Measurements from ENCODE around the gene SPATA4. TPM values are rescaled to one million over a fixed set of nuclear protein-coding genes. Genes with fewer than 3 reads are reported as not detected.

SPATA4 gene
- not detected for total RNA-seq
- not detected for total RNA-seq (2013)
- 0 to 0.34 (median 0) reads per million in 29 experiments for total RNA-seq

GRCh38 chr4:176195184-176195978 lies at the start of gene SPATA4:
TSS of gene SPATA4 (minus strand) at chr4:176195585. CDS start at chr4:176195562, 23 bp downstream.
- H3K4me1 Mint-ChIP-seq = peaks cover 9% of the 10 kb centered on the region in 3 donors
- Histone ChIP-seq H3K36me3 (ENCODE audit: control insufficient read depth in 2 of 2, extremely low read depth in 1 of 2, insufficient read depth in 1 of 2, low read length in 1 of 2) (no peaks in the 10 kb centered on the region), H3K4me1 (ENCODE audit: control insufficient read depth in 1 of 2, extremely low read depth in 1 of 2, insufficient read depth in 2 of 2, low read length in 2 of 2) (peaks cover 0 to 8% of the 10 kb centered on the region in 2 experiments), H3K9me3 (no peaks in the 10 kb centered on the region), H3K27me3 (replicated peaks in 1 of 2; ENCODE audit: control insufficient read depth in 2 of 2, extremely low read depth in 1 of 2, insufficient read depth in 2 of 2, low read length in 1 of 2) (peaks cover 0 to 8% of the 10 kb centered on the region in 2 experiments), H3K27ac (ENCODE audit: low read length) (peak within 1 kb of the TSS; percentile 65), H3K4me3 (ENCODE audit: control insufficient read depth in 1 of 2, extremely low read depth in 1 of 2, low read length in 1 of 2) (peak within 1 kb of the TSS; percentile 59 to 74)
- peak within 1 kb of the TSS; percentile 88 to 94 for H3K27ac Mint-ChIP-seq
- H3K27me3 Mint-ChIP-seq = peaks cover 16 to 24% of the 10 kb centered on the region in 2 donors
- H3K36me3 Mint-ChIP-seq = peaks cover 2% of the 10 kb centered on the region
- H3K4me3 Mint-ChIP-seq = peak within 1 kb of the TSS; percentile 68 to 84 (median 82)
- CTCF ChIA-PET = interaction anchor here (0.6 to 1.3 kb wide), 2 partner anchors 20 to 964 kb away, joined by 3 to 4 read pairs; no protein-coding TSS in a partner anchor
- POLR2A ChIA-PET = interaction anchor here (0.7 to 1.3 kb wide), 3 partner anchors 120 to 144 kb away, joined by 4 to 7 read pairs (median 5); no protein-coding TSS in a partner anchor
- WGBS (ENCODE audit: insufficient coverage) = under 1% methylated on average over 41 of the region's 45 CpGs
- no peaks in the 10 kb centered on the region for H3K9me3 Mint-ChIP-seq
- ATAC-seq (replicated peaks in 1 of 4) (peak; percentile 98), DNase-seq (peak; percentile 84 to 96 (median 92))

DNA sequence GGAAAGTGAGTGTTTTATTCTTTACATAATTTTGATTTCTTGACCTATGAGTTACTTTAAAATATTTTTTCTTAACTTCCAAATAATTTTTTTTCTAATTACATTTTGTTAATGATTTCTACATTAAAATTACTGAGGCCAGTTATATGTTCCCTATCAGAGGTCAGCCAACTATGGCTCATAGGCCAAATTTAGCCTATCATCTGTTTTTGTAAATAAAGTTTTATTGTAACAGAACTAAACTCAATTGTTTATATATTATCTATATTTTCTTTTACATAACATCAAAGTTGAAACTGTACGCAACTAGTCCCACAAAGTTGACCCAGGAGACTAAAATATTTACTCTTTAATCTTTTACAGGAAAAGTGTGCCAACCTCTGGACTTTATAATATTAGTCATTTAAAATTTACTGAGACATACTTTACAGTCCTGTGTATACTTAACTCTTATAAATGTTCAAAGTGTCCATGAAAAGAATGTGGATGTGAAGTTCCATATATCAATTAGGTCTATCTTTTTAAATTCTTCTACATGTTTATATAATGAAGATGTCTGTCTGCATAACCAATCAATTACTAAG lies 47.5 kb upstream of the SPATA4 start:
- H3K9me3 Mint-ChIP-seq = no peaks in the 10 kb centered on the region
- ATAC-seq (replicated peaks in 1 of 4) = no peak

GRCh38 chr4:176241703-176242102 lies 46.3 kb upstream of the SPATA4 start:
- H3K27me3 ChIP-seq (replicated peaks in 1 of 2; ENCODE audit: control insufficient read depth in 2 of 2, extremely low read depth in 1 of 2, insufficient read depth in 2 of 2, low read length in 1 of 2) = peaks cover 0 to 4% of the 10 kb centered on the region in 2 experiments
- H3K4me1 ChIP-seq (ENCODE audit: control insufficient read depth in 1 of 2, extremely low read depth in 1 of 2, insufficient read depth in 2 of 2, low read length in 2 of 2) = no peaks in the 10 kb centered on the region
- ATAC-seq (replicated peaks in 1 of 4) (no peak), DNase-seq (no peak)
- no peaks in the 10 kb centered on the region for H3K9me3 ChIP-seq
- Mint-ChIP-seq H3K9me3 (no peaks in the 10 kb centered on the region), H3K4me1 (no peaks in the 10 kb centered on the region), H3K27ac (no peak overlapping the region), H3K27me3 (peaks cover 14 to 15% of the 10 kb centered on the region in 2 donors), H3K4me3 (no peak overlapping the region), H3K36me3 (no peaks in the 10 kb centered on the region)
- POLR2A ChIA-PET = interaction anchor here in 1 of 2 donors (0.6 kb wide), 1 partner anchor 10 kb away, joined by 9 read pairs; no protein-coding TSS in a partner anchor
- 97% methylated on average over 5 of the region's 8 CpGs for WGBS (ENCODE audit: insufficient coverage)
- H3K36me3 ChIP-seq (ENCODE audit: control insufficient read depth in 2 of 2, extremely low read depth in 1 of 2, insufficient read depth in 1 of 2, low read length in 1 of 2) = no peaks in the 10 kb centered on the region
- CTCF ChIA-PET = no interaction called here
- H3K27ac ChIP-seq (ENCODE audit: low read length) = no peak overlapping the region
- H3K4me3 ChIP-seq (ENCODE audit: control insufficient read depth in 1 of 2, extremely low read depth in 1 of 2, low read length in 1 of 2) = no peak overlapping the region

More for the DNA sequence above, 47.5 kb upstream of the SPATA4 start:
- H3K4me3 ChIP-seq (ENCODE audit: control insufficient read depth in 1 of 2, extremely low read depth in 1 of 2, low read length in 1 of 2) = no peak overlapping the region
- ChIA-PET POLR2A (no interaction called here), CTCF (no interaction called here)
- H3K4me3 Mint-ChIP-seq = no peak overlapping the region
- H3K27me3 ChIP-seq (replicated peaks in 1 of 2; ENCODE audit: control insufficient read depth in 2 of 2, extremely low read depth in 1 of 2, insufficient read depth in 2 of 2, low read length in 1 of 2) = peaks cover 0 to 4% of the 10 kb centered on the region in 2 experiments
- H3K4me1 ChIP-seq (ENCODE audit: control insufficient read depth in 1 of 2, extremely low read depth in 1 of 2, insufficient read depth in 2 of 2, low read length in 2 of 2) = no peaks in the 10 kb centered on the region
- no peak overlapping the region for H3K27ac ChIP-seq (ENCODE audit: low read length)
- no peak overlapping the region for H3K27ac Mint-ChIP-seq
- no peak for DNase-seq
- H3K36me3 ChIP-seq (ENCODE audit: control insufficient read depth in 2 of 2, extremely low read depth in 1 of 2, insufficient read depth in 1 of 2, low read length in 1 of 2) = no peaks in the 10 kb centered on the region
- H3K9me3 ChIP-seq = no peaks in the 10 kb centered on the region
- H3K4me1 Mint-ChIP-seq = no peaks in the 10 kb centered on the region
- no peaks in the 10 kb centered on the region for H3K36me3 Mint-ChIP-seq
- WGBS (ENCODE audit: insufficient coverage) = no CpG with 5 or more reads among the region's 1 CpG
- peaks cover 9 to 13% of the 10 kb centered on the region in 2 donors for H3K27me3 Mint-ChIP-seq

GRCh38 chr4:176238826-176239225 lies 43.4 kb upstream of the SPATA4 start:
- H3K27me3 Mint-ChIP-seq = peaks cover 4 to 19% of the 10 kb centered on the region in 2 donors
- POLR2A ChIA-PET = no interaction called here
- CTCF ChIA-PET = interaction anchor here in 1 of 2 donors (1.2 kb wide), 1 partner anchor 9 kb away, joined by 3 read pairs; no protein-coding TSS in a partner anchor
- no peak overlapping the region for H3K4me3 Mint-ChIP-seq
- Histone ChIP-seq H3K4me1 (ENCODE audit: control insufficient read depth in 1 of 2, extremely low read depth in 1 of 2, insufficient read depth in 2 of 2, low read length in 2 of 2) (no peaks in the 10 kb centered on the region), H3K27ac (ENCODE audit: low read length) (no peak overlapping the region), H3K4me3 (ENCODE audit: control insufficient read depth in 1 of 2, extremely low read depth in 1 of 2, low read length in 1 of 2) (no peak overlapping the region), H3K9me3 (no peaks in the 10 kb centered on the region), H3K27me3 (replicated peaks in 1 of 2; ENCODE audit: control insufficient read depth in 2 of 2, extremely low read depth in 1 of 2, insufficient read depth in 2 of 2, low read length in 1 of 2) (peaks cover 0 to 4% of the 10 kb centered on the region in 2 experiments), H3K36me3 (ENCODE audit: control insufficient read depth in 2 of 2, extremely low read depth in 1 of 2, insufficient read depth in 1 of 2, low read length in 1 of 2) (no peaks in the 10 kb centered on the region)
- no peaks in the 10 kb centered on the region for H3K4me1 Mint-ChIP-seq
- no peaks in the 10 kb centered on the region for H3K36me3 Mint-ChIP-seq
- no CpG with 5 or more reads among the region's 4 CpGs for WGBS (ENCODE audit: insufficient coverage)
- ATAC-seq (replicated peaks in 1 of 4) (no peak), DNase-seq (no peak)
- H3K27ac Mint-ChIP-seq = no peak overlapping the region
- H3K9me3 Mint-ChIP-seq = no peaks in the 10 kb centered on the region

- Mint-ChIP-seq H3K27ac (no peak overlapping the region), H3K27me3 (peaks cover 6 to 22% of the 10 kb centered on the region in 2 donors), H3K4me1 (no peaks in the 10 kb centered on the region), H3K9me3 (no peaks in the 10 kb centered on the region), H3K36me3 (no peaks in the 10 kb centered on the region), H3K4me3 (no peak overlapping the region)
- Histone ChIP-seq H3K27me3 (replicated peaks in 1 of 2; ENCODE audit: control insufficient read depth in 2 of 2, extremely low read depth in 1 of 2, insufficient read depth in 2 of 2, low read length in 1 of 2) (no peaks in the 10 kb centered on the region), H3K36me3 (ENCODE audit: control insufficient read depth in 2 of 2, extremely low read depth in 1 of 2, insufficient read depth in 1 of 2, low read length in 1 of 2) (no peaks in the 10 kb centered on the region), H3K27ac (ENCODE audit: low read length) (no peak overlapping the region), H3K4me1 (ENCODE audit: control insufficient read depth in 1 of 2, extremely low read depth in 1 of 2, insufficient read depth in 2 of 2, low read length in 2 of 2) (no peaks in the 10 kb centered on the region), H3K9me3 (no peaks in the 10 kb centered on the region), H3K4me3 (ENCODE audit: control insufficient read depth in 1 of 2, extremely low read depth in 1 of 2, low read length in 1 of 2) (no peak overlapping the region)
- 83% methylated on average over 1 of the region's 7 CpGs for WGBS (ENCODE audit: insufficient coverage)
- CTCF ChIA-PET = interaction anchor here in 1 of 2 donors (0.6 to 1.2 kb wide), 2 partner anchors 8 to 67 kb away, joined by 3 read pairs; no protein-coding TSS in a partner anchor
- POLR2A ChIA-PET = interaction anchor here in 1 of 2 donors (0.7 kb wide), 1 partner anchor 1444 kb away, joined by 3 read pairs; no protein-coding TSS in a partner anchor
- DNase-seq (no peak), ATAC-seq (replicated peaks in 1 of 4) (no peak)
Observed at GRCh38 chr4:176238157-176238610, 42.8 kb upstream of the SPATA4 start.

DNA sequence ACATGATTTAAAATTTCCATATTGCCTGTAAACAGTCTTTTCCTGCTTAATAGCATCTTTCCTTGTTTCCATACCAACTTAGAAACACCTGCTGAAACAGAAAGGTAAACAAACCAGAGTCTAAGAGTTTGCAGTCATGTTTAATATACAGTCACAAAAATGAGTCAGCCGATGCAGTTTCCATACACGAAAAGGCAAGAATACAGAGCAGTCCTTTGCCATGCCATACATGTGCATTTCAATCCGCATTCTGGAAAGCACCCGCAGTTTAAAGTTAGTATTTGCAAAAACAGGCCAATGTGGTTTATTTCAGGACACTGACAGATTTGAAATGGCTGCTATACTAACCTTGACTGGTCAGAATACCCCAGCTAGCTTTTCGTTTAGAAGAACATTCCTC lies 41.6 kb upstream of the SPATA4 start:
- H3K27me3 Mint-ChIP-seq = peaks cover 6 to 22% of the 10 kb centered on the region in 2 donors
- Histone ChIP-seq H3K9me3 (no peaks in the 10 kb centered on the region), H3K27ac (ENCODE audit: low read length) (no peak overlapping the region), H3K4me1 (ENCODE audit: control insufficient read depth in 1 of 2, extremely low read depth in 1 of 2, insufficient read depth in 2 of 2, low read length in 2 of 2) (no peaks in the 10 kb centered on the region), H3K4me3 (ENCODE audit: control insufficient read depth in 1 of 2, extremely low read depth in 1 of 2, low read length in 1 of 2) (no peak overlapping the region), H3K36me3 (ENCODE audit: control insufficient read depth in 2 of 2, extremely low read depth in 1 of 2, insufficient read depth in 1 of 2, low read length in 1 of 2) (no peaks in the 10 kb centered on the region), H3K27me3 (replicated peaks in 1 of 2; ENCODE audit: control insufficient read depth in 2 of 2, extremely low read depth in 1 of 2, insufficient read depth in 2 of 2, low read length in 1 of 2) (no peaks in the 10 kb centered on the region)
- DNase-seq (no peak), ATAC-seq (replicated peaks in 1 of 4) (no peak)
- ChIA-PET CTCF (no interaction called here), POLR2A (no interaction called here)
- 77% methylated on average over 4 of the region's 5 CpGs for WGBS (ENCODE audit: insufficient coverage)
- H3K4me1 Mint-ChIP-seq = no peaks in the 10 kb centered on the region
- no peak overlapping the region for H3K27ac Mint-ChIP-seq
- no peaks in the 10 kb centered on the region for H3K36me3 Mint-ChIP-seq
- no peak overlapping the region for H3K4me3 Mint-ChIP-seq
- H3K9me3 Mint-ChIP-seq = no peaks in the 10 kb centered on the region

Measured in T-cell (primary cell).